Inferior parietal cortex (tissue), 1 donor: Measurements from ENCODE around the gene SEZ6.

Experiments
- DNase-seq: peaks from one replicate; pipeline ENCODE4 v3.0.0-alpha.2; 2016; ENCODE audit errors: extremely low spot score

The SEZ6 gene

DNA sequence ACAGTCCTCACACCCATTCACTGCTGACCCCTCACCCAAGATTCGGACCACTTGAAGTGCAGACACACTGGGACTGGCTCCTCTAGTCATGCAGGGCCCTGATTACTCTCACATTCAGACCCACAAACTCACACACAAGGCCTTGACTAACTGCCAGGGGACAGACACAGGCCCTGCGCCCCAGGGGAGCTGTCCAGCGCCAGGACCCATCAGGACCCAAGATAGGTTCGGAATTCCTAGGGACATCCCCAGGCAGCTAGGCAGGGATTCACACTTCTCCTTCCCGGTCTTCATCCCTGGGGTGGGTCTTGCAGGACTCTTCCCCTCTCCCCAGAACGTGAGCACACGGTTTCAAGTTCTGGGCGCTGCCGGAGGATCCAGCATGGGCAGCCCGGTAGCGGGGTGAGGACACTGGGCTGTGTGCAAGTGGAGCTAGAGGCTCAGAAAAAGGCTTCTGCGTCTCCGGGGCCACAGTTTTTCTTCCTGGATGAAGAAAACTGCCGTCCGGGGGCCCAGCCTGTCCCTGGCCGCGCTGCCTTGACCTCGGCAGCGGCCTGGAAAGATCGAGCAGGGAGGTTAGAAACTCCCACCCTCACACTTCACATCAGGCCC lies 1.6 kb downstream of the SEZ6 start:
- no peak for DNase-seq

DNA sequence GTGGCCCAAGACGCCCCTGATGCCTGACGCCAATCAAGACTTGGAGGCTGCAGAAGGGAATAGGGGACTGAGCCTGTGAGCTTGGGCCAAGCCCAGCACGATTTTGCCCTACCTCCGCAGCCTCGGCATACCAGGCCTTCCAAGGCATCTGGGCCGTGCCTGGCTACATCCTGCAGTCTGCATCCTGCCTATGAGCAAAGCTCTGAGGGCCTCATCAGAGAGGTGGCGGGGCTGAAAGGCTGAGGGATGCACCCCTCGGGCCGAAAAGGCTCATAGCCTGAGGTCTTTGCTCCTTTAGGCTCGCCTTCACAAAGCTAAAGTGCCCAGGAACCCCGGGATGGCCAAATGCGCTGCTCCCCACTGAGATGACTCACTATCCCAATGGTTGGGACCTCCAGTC lies 2.5 kb downstream of the SEZ6 start:
- no peak for DNase-seq

- no peak for DNase-seq
Observed at GRCh38 chr17:29002811-29003210, 3.0 kb downstream of the SEZ6 start.

- DNase-seq = no peak
Observed at GRCh38 chr17:29000973-29001372, 4.9 kb downstream of the SEZ6 start.

- no peak for DNase-seq
Observed at GRCh38 chr17:28999206-28999605, 6.6 kb downstream of the SEZ6 start.

GRCh38 chr17:28997806-28998205 lies 8.0 kb downstream of the SEZ6 start:
- DNase-seq = no peak

DNA sequence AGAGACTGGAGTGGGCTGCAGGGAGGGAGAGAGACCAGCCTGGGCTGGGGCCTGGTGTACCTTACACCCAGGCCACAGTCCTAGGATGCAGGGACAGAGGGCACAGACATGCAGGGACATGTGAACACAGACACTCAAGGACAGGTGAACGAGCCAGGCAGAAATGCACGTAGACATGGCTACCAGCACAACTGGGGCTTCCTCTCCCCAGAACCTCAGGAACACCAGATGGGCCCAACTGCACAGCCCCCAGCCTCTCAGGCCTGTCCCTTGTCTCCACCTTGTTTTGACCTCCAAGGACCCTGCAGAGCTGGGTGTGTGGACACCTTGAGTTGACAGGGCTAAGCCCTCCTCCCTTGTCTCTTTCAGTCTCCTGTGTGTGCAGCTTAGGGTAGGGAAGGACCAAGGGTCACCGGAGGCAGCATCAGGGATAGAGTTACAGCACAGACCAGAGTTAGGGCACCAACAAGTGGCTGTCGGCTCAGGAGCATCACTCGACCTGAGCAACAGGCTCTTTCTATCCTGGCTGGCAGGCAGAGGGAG lies 9.2 kb downstream of the SEZ6 start:
- DNase-seq = no peak

DNA sequence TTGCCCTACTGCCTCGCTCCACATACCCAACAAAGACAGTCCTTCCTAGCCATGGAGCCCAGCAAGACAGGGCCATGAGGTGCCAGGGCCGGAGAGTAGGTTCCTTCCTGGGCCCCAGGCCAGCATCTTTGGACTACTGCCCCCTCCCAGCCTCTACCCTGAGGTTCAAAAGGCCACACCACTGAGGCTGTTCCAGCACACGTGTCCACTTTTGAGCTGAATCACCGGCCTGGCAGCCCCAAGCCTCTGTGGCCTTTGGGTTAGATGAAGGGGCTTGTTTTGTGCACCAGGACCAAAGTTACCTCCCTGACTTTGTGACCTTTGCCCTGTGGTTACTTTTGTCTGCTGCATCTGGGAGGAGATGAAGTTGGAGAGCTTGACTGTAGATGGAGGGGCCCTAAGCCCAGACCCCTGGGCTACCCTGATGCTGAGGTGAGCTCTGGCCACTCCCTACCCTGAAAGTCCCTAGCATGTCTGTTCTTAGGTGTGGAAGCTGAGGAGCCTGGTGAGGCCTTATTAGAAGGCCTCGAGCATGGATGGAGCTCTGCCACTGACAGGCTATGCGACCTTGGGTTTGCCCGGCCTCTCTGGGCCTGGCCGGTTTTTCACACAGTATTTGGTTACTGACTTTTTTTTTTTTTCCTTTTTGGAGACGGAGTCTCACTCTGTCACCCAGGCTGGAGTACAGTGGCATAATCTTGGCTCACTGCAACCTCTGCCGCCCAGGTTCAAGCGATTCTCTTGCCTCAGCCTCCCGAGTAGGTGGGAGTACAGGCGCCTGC lies 12.0 kb downstream of the SEZ6 start:
- no peak for DNase-seq

DNA sequence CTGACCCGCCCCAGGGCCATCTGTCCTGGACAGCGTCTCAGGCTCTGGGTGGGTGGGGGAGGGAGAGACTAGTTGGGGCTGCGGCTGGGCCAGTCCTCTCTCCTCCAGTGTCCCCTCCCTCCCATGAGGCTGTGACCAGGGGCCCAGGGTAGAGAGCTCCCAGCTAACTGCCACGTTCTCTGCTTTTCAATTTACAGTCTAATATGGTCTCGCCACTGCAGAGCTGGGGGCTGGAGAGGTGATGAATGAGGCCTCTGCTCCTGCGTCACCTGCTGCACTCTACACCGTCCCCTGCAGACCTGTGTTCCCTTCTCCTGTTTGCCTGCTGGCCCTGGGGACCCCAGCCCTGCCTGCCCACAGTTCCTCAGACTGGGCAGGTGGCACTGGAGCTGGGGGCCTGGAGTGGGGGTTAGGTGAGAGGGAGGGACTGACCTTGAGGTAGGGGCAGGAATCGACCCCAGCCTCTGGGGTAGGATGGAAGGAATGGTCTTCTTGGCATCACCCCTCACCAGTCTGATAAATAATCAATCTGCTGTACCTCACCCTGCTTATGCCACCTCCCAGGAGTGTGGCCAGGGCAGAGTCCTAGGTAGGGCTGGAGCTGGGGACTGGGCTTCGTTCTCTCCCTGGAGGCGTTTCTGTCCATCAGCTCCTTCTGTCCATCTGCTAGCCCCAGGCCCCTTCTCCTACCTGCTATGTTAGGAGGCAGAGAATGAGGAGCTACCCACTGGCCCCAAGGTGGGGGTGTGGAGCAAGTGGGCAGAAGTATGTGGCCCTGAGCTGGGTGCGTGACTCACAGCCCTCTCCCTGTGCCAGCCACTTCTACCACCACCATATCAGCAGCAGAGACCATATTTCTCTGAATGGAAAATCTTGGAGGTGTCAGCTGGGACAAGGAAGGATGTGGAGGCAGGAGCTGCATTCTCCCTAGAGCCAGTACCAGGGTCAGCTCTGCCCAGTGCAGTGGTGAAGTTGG lies 12.9 kb downstream of the SEZ6 start:
- DNase-seq = no peak

DNA sequence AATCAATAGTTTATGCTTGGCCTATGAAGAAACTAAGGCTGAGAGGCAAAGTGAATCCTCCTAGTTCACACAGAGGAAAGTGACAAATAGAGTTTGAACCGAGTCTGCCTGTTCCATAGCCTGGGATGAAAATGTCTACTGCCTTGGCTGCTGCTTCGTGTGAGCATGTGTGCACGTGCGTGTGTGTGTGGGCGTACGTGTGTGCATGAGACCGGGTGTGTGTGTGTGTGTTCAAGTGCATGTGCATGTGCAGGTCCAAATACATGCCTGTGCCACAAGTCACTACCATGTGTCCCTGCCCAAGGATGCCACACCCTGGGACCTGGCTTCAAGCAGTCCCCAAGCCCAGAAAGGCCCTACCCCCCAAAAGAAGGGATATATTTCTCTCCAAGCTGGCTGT lies 13.6 kb downstream of the SEZ6 start:
- no peak for DNase-seq

DNA sequence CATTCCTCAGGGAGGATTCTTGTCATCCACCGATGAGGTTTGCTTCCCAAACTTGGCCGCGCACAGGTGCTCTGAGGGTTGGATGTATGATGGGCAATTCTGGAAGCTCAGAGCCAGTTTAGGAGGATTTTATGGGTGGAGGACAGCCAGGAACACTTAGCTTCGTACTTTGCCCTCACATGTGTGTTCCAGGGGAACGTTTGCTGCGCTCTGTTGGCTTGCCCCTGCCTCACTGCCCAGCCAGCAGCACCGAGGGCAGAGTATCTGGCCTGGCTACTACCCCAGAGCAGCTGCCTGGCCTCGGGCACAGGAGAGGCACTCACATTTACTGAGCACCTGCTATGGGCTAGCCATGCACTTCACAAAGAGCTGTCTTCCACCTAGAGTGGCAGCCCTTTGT lies 14.1 kb downstream of the SEZ6 start:
- no peak for DNase-seq

DNA sequence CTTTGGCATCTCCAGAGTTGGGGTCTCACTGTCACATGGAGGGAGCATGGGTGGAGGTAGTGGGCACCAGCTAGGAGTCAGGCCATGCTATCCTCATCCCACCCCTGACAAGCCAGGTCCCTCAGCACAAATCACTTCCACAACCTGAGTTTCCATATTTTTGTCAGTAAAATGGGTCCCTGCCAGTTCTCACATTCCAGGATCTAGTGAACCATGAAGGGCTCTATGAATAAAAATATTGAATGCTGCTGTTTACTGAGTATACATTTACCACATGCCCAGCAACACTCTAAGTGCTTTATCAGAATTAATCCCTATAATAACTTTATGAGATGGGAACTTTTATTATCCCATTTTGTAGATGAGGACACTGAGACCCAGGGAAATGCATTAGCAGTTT lies 16.8 kb downstream of the SEZ6 start:
- no peak for DNase-seq

DNA sequence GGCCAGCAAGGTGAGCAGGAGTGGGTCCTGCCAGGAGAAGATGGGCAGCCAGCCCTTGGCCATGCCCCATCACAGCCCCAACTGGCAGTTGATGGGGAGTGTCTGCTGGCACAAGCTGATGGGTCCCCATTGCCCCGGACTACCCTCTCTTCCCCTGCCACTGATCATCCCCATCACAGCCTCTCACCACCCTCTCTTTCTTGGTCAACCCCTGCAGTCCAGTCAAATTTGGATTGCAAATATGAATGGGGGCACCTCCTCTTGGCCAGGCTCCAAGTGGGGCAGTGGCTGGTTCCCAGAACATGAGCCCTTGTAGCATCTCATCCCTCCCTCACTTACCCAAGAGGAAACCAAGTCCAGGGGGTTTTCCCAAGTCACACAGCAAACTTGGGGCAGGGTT lies 17.4 kb downstream of the SEZ6 start:
- no peak for DNase-seq

GRCh38 chr17:28986714-28987655 lies 18.8 kb downstream of the SEZ6 start:
- DNase-seq = no peak

- no peak for DNase-seq
Observed at GRCh38 chr17:28985950-28986713, 19.7 kb downstream of the SEZ6 start.

DNA sequence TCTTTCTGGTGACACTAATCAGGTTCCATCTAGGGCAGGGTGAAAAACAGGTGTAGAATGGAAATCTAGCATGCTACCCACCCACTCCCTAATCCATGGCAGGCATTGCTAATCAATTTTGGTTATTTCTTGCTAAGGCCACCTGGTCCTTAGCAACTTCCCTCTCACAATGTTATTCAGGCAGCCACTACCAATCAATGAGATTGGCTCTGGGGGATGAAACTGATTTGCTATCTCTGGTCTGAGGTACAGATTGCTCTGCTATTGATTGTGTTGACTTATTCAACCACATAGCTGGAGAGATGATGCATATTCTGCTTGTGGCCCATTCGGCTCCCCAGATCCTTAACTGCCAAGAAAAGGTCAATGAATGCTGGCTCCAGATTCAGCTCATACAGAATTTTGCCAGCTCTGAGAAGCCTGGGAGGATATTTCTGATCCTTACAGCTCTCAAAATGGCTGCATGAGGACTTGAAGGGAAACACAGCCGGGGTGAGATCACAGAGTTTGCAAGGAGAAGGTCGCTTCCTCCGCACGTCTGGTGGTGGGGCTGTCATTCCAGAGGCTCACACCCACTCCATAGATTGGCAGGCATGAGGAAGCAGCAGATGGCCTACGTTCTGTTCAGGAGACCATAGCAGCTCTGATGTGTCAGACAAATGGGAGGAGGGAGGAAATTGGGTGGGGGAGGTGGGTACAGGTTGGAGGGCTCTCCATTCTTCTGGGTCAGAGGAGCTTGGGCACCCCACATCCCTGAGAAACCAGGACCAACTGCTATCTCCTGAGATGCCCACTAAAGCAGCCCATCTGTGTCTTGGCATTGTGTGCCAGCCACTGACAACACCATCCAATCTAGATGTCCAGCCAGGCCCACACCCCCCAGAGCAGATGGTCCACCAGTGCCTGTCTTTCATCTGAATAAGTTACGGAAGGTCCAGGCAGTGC lies 22.3 kb downstream of the SEZ6 start:
- DNase-seq = no peak

DNA sequence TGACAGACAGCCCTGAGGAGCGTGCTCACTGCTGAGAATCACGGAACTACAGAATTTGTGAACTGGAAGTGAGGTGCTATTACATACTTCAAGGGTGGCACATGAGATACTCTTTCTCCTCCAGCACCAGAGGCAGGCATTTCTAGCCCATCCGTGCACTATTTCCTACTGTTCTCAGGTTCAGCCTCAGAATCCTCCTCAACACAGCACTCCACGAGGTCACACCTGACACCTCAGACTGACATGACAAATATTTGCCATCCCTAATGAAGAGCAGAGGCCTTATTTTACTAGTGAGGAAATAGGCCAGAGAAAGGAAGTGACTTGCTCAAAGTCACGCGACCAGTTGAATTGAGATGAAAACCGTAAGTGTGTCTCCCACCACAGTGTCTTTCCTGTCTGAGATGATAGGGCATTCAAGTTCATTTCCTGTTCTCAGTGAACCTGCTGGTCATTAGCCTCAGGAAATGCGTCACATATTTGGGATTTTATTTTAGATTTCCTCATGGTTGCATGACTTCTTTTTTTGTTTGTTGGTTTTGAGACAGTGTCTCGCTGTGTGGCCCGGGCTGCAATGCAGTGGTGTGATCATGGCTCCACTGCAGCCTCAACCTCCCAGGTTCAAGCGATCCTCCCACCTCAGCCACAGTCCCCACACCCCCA lies 23.6 kb downstream of the SEZ6 start:
- DNase-seq = no peak

DNA sequence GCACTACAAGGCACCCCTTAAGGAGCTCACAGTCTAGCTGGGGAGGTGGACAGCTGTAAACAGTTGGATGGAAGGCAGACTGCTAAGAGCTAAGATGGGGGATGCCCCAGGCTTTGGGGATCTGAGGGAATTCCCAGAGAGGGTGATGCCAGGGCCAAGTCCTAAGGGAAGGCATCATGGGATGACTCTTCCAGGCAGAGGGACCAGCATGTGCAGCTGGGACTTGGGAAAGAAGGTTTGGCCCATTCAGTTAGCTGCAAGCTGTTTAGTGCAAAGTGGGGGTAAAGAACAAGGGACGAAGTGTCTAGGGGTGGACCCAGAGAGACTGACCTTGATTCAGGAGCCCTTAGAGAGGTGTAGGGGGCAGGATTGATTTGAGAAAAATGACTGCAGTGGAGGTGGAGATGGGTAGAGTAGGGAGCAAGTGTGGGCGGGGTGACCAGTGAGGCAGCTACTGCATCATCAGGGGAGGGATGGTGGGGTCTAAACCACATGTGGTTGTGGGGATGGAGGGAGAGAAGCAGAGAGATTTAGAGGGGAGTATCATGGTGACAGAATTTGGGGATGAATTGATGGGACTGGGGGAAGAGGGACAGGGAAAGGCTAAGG lies 27.4 kb downstream of the SEZ6 start:
- DNase-seq = no peak
